IPS DF 6.9 (cell line): ENCODE data around the gene OR1F1.

Source experiments
- DNase-seq: peaks from one replicate; pipeline ENCODE4 v3.0.0-alpha.2; 2013; ENCODE audit warnings: low read depth, low spot score
- H3K27ac ChIP-seq: one replicate; pipeline ENCODE4 v1.5.1; 2013; ENCODE audit warnings: low read length, control low read depth
- H3K27me3 ChIP-seq: 2 replicates; pipeline ENCODE4 v1.6.1; 2013; ENCODE audit warnings: mild to moderate bottlenecking, low read length; ENCODE audit not compliant: control insufficient read depth, insufficient read depth
- H3K36me3 ChIP-seq: 2 replicates; pipeline ENCODE4 v1.6.1; 2013; ENCODE audit warnings: low read length; ENCODE audit not compliant: control insufficient read depth, insufficient read depth
- H3K4me1 ChIP-seq: 2 replicates; pipeline ENCODE4 v1.6.1; 2013; ENCODE audit warnings: low read length; ENCODE audit not compliant: control insufficient read depth, insufficient read depth
- H3K4me3 ChIP-seq: 2 replicates; pipeline ENCODE4 v1.5.1; 2013; ENCODE audit warnings: mild to moderate bottlenecking, low read length
- H3K9me3 ChIP-seq: 2 replicates; pipeline ENCODE4 v1.6.1; 2013; ENCODE audit warnings: low read length, inconsistent platforms; ENCODE audit not compliant: control insufficient read depth, insufficient read depth
- WGBS: extraction: QIAGEN DNeasy Blood & Tissue Kit; methylation state at CpG from one replicate; pipeline ENCODE4 v1.1.7; 2013; ENCODE audit warnings: mixed read lengths, missing lambda C conversion rate; ENCODE audit not compliant: insufficient read length, insufficient coverage; 5-methylcytosine and 5-hydroxymethylcytosine counted together

Gene OR1F1

DNA sequence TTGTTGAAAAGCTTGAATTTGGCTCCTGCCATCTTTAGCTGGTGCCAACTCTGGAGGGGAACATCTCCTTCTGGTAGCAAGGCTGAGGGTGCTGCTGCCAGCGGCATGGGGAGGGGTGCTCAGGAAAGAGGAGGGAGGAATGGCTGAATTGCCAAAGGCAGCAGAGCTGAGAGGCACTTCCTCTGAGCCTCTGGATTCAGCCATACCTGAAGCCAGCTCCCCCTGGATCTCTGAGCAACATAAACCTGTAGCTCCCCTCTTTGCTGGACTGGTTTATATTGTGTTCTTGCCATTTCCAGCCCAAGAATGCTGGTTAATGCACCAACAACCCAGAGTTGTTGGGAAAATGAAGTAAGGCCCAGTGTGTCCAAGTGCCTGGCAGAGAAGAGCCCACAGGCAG is 61.0 kb downstream of the OR1F1 start:
- Histone ChIP-seq H3K4me3 (no peak overlapping the region), H3K4me1 (no peaks in the 10 kb centered on the region), H3K27ac (no peak overlapping the region), H3K36me3 (no peaks in the 10 kb centered on the region), H3K9me3 (no peaks in the 10 kb centered on the region; the same call in none of the 2 replicates), H3K27me3 (no peaks in the 10 kb centered on the region)
- no peak for DNase-seq
- WGBS: no CpG with 5 or more reads among the region's 1 CpG

DNA sequence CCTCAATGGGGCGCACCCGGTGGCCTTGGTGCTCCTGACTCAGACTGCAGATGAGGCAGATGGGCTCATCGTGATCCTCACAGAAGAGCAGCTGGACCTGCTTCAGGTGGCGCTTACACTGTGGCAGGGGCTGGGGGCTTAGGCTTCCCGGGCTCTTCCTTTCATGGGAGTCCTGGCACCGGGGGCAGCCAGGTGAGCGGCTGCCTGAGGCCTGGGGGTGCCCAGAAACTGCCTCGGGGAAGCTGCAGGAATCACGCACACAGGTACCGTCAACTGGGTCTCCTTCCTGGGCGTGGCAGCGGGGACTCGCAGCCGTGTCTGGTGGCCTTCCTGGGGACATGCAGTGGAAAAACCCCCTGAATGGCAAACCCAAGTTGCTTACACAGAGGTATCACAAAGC is 61.4 kb downstream of the OR1F1 start:
- H3K27ac ChIP-seq: no peak overlapping the region
- no peaks in the 10 kb centered on the region for H3K27me3 ChIP-seq
- no peak overlapping the region for H3K4me3 ChIP-seq
- H3K36me3 ChIP-seq: no peaks in the 10 kb centered on the region
- WGBS: no CpG with 5 or more reads among the region's 14 CpGs
- no peaks in the 10 kb centered on the region; the same call in none of the 2 replicates for H3K9me3 ChIP-seq
- no peak for DNase-seq
- H3K4me1 ChIP-seq: no peaks in the 10 kb centered on the region

DNA sequence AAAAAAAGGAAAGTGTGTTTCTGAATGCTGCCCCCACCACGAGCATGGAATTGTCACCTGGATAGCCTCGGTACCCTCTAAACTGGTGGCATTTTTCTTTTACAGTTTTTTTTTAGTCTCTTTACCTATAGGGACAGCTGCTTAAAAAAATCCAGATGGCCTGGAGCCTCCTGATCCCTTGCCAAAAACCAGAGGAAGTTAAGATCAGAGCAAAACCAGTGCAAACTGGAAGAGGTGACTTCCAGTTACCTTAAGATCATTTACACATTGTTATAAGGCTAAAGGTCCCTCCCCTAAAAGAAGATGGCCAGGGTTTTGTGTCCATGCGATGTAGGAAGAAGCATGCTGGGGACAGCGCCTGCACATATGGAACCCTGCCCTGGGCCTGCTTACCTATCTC is 65.0 kb downstream of the OR1F1 start:
- DNase-seq: no peak
- no CpG with 5 or more reads among the region's 4 CpGs for WGBS
- Histone ChIP-seq H3K36me3 (no peaks in the 10 kb centered on the region), H3K27me3 (no peaks in the 10 kb centered on the region), H3K4me3 (no peak overlapping the region), H3K27ac (no peak overlapping the region), H3K9me3 (no peaks in the 10 kb centered on the region; the same call in 1 of the 2 replicates), H3K4me1 (no peaks in the 10 kb centered on the region)

- no peak overlapping the region for H3K4me3 ChIP-seq
- no peaks in the 10 kb centered on the region for H3K4me1 ChIP-seq
- H3K27me3 ChIP-seq: no peaks in the 10 kb centered on the region
- no peak for DNase-seq
- no peaks in the 10 kb centered on the region for H3K36me3 ChIP-seq
- WGBS: no CpG with 5 or more reads among the region's 35 CpGs
- H3K9me3 ChIP-seq: no peaks in the 10 kb centered on the region
- H3K27ac ChIP-seq: no peak overlapping the region
Observed at GRCh38 chr16:3254309-3254708, 66.3 kb downstream of the OR1F1 start.
